Stimulated activated CD4-positive, alpha-beta T cell treated with anti-CD3 and anti-CD28 coated beads, Interleukin-4, amount 100 ng/mL, for 1 hour (primary cell): ENCODE results near the gene AP3D1.
"Not testable (repeated sequence)": the region's sequence is repeated elsewhere in the genome, so short reads cannot be mapped to it uniquely, and the experiment has no call there.

Source experiments
- DNase-seq: peaks from one replicate; pipeline ENCODE4 v3.0.0-alpha.2; 2020

Gene AP3D1

GRCh38 chr19:2151339-2152229, at the start of gene AP3D1:
Gene AP3D1, minus strand, starts transcription at chr19:2151566. Its CDS starts 232 bp downstream, at chr19:2151334.
- DNase-seq, result peak; percentile 100

DNA sequence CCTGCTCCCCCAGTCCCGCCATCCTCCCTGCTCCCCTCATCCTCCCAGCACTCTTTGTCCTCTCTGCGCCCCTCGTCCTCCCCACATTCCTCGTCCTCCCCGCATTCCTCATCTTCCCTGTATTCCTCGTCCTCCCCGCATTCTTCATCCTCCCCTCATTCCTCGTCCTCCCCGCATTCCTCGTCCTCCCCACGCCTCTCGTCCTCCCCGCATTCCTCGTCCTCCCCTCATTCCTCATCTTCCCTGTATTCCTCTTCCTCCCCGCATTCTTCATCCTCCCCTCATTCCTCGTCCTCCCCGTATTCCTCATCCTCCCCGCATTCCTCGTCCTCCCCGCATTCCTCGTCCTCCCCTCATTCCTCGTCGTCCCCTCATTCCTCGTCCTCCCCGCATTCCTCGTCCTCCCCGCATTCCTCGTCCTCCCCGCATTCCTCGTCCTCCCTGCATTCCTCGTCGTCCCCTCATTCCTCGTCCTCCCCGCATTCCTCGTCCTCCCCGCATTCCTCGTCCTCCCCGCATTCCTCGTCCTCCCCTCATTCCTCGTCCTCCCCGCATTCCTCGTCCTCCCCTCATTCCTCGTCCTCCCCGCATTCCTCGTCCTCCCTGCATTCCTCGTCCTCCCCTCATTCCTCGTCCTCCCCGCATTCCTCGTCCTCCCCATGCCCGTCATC, 49.4 kb upstream of the AP3D1 start:
- DNase-seq, result not testable (repeated sequence)

DNA sequence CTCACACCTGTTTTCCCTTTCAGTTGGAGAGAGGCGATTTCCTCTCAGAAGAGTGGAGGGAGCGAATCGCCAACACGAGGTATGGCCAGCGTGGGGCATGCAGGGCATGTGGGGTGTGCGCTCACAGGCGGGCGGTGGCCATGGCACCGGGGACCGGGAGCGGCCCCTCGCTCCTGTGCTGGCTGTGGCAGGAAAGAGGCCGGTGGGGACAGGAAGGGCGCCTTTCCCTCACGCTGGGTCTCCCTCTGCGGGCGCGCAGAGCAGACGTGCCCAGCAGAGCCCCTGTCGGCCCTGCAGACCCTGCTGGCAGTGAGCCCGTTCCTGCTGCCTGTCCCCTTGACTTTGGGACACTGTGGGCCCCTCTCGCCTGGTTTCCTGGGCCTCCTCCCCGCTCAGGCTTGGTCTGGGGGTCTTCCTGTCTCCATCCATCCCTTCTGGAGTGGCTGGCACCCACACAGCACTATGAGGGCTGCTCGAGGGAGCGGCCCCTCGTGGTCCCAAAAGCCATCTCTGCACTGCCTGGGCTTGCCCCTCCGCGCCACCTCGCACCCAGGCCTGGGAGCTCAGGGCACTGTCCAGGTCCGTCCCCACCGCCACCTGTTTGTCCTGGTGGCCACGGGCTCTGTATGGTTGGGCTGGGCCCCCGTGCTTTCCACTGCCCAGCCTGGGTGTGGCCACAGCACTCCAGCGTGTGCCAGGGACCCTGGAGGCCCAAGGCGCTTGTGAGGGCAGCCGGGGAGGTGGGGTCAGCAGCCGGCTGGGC, 48.7 kb upstream of the AP3D1 start:
- DNase-seq, result no peak

- no peak for DNase-seq
These were observed 47.8 kb upstream of the AP3D1 start for GRCh38 chr19:2199215-2199614.

DNA sequence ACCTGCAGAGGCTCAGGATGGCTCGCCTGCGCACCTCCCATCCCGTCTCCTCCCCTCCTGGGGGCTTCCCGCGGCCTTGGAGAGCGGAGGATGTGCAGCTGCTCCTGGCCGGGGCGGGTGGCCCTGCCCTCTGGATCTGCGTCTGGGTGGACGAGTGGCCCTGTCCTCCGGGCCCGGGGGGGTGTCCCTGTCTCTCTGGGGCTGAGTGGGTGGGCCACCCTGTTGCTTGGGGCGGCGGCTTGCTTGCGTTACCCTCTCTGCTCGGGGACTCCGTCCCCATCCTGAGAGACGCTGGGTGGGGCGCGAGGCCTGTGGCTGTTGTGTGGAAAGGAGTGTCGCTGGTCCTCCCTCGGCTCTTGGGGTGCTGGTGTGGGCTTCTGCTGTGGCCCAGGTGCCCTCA, 47.0 kb upstream of the AP3D1 start:
- no peak for DNase-seq

DNA sequence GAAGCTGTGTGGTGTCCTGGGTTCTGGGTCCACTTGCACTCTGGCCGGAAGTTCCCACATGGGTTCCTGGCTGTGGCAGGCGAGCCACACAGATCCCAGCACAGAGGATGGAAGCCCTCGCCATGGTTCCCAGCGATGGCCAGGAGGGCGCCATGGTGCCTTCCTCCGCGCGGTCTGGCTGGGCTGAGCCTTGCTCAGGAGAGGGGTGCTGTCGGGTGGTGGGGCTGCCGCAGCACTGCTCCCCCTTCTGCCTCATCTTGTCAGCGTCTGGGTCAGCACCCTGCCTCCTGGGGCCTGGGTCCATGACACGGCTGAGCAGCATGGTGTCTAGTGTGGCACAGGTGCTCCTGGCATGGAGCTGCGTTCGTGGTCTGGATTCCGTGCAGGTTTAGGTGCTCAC, 45.9 kb upstream of the AP3D1 start:
- DNase-seq, result no peak

GRCh38 chr19:2195914-2196313, 44.5 kb upstream of the AP3D1 start:
- no peak for DNase-seq

- DNase-seq, result no peak
These were observed 44.0 kb upstream of the AP3D1 start for GRCh38 chr19:2195361-2195760.

GRCh38 chr19:2194513-2195078, 43.2 kb upstream of the AP3D1 start:
- DNase-seq, result no peak

GRCh38 chr19:2193807-2194206, 42.4 kb upstream of the AP3D1 start:
- DNase-seq, result no peak

- no peak for DNase-seq
These were observed 41.5 kb upstream of the AP3D1 start for GRCh38 chr19:2192862-2193261.

GRCh38 chr19:2191456-2192310, 40.3 kb upstream of the AP3D1 start:
- DNase-seq, result no peak

DNA sequence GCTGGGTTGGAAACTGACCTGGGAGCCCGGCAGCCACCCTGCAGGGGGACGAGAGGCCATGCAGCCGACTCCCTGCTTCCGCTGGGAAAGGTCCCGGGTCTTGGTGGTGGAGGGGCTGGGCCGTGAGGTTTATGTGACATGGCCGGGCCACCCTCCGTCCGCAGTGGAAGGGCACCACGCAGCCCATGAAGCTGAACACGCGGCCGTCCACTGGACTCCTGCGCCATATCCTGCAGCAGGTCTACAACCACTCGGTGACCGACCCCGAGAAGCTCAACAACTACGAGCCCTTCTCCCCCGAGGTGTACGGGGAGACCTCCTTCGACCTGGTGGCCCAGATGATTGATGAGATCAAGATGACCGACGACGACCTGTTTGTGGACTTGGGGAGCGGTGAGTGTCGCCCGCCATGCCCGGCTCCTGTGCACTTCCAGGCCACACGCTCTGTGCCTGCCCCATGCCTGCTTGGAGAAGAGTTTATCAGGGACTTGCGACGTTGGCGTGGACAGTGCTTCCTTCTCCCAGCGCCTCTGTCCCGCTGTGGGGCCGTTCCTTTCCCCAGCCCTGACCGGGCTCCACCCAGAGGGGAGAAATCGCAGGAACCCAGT, 39.6 kb upstream of the AP3D1 start:
- DNase-seq, result no peak

DNA sequence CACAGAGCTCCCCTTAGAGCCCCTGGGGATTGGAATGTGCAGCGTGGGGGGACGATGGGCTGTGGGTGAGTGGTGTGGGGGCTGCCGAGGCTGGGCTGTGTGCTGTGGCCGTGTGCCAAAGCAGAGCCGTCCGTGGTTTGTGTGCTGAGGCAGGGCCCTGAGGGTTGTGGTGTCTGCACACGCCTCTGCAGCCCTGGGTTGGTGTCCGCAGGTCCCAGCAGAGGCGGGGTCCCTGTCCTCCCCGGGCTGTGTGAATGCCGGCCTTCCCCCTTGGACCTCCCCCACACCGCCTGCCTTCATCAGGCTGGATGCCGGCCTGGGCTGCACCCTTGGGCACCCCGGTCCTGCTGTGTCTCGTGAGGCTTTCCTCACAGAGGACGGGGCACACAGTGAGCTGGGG, 38.5 kb upstream of the AP3D1 start:
- DNase-seq, result no peak

DNA sequence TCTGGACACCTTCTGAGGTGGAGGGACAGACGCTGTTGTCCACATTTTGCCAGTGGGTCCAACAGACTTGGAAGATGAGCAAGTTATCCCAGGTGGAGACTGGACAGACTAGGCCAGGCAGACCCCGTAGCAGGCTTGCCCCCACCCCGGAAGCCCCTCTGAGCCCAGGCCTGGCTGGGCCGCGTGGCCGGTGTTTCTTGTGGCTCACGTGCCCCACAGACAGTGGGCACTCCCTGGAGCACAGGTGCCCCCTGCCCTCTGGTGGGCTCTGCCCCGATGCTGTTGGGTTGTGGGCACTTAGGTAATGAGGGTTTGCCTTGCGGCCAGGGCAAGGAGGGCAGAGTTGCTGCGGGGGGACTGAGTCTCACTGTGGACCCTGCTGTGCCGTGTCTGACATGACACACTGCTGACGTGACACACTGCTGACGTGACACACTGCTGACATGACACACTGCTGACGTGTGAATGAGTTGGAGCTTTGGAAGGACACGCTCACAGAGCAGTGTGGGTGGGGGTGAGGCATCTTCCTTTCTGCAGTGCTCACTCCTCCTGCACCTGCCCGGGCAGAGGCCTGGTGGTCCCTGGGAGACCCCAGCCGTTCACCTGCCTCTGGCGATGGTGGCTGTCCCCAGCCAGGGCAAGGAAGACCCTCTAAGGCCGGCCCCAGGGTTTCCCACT, 37.5 kb upstream of the AP3D1 start:
- DNase-seq, result no peak

DNA sequence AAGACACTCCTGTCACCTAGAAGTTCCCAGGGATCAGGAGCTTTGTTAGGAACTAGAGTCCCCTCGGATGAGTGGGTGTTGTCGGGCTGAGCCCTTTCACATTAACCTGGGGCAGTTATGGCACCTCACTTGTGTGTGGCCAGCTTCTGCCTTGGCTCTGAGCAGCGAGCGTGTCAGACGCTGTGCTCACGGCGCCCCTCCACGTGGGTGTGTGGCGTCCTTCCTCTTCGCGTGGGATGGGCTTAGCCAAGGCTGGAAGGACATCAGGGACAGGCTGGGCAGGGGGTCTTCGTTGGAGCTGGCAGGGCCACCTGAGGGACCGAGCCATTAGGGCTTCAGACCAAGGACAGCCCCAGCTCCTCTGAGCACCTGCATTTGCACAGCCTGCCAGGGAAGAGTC, 35.8 kb upstream of the AP3D1 start:
- DNase-seq, result no peak

DNA sequence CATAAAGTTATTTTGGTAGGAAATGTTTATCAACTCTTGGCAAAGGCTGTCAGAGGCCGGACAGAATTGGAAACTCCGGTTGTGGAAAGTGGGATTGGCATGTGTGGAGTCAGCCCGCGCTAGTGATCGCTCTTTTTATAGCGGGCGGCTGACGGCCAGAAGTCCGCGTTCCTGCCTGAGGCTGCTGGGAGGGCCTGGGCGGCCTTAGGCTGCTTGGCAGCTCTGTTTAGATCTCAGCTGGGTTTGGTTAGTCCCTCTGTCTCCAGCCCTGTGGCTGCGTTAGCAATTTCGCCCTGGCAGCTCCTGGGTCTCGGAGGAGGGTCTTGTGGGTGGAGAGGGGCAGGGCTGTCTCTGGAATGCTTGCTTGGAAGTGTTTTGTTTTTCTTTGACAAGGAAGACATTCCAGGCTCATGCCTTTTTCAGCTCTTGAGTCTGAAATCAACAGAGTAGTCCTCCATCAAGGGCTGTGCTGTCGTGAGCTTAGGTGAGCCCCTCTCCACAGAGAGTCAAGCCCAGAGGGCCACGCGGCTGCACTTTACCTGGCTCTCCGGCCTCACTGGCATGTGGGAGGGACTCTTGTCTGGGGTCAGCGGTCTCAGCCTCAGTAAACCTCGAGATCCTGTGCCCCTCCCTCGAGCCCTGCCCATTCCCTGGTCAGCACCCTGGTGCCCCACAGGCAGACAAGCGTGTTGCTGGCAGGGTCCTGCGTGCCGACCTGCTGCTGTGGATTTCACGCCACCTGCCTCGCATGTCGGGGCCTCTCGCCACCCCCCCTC, 34.9 kb upstream of the AP3D1 start:
- no peak for DNase-seq

- DNase-seq, result no peak
These were observed 34.3 kb upstream of the AP3D1 start for GRCh38 chr19:2185734-2186070.

- no peak for DNase-seq
These were observed 33.1 kb upstream of the AP3D1 start for GRCh38 chr19:2184422-2184975.

DNA sequence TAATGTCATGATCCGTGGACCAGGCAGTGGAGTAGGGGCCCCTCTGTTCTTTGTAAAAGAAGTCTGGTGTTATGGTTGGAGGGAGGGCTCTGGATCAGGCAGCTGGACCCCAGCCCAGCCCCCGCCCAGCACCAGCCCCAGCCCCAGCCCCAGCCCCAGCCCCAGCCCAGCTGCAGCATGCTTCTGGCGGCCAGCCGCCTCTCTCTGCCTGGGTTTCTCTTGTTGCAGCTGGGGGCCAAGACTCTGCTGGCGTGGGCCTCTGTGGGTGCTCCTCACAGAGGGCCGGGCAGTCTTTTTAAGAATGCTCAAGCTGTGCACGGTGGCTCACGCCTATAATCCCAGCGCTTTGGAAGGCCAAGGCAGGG, 30.2 kb upstream of the AP3D1 start:
- no peak for DNase-seq
